OCI-LY7 (cell line): ENCODE data around the gene DUOXA2.

Source experiments
- CTCF ChIP-seq: fragments of 200-600 bp; sonication (generic); conservative IDR thresholded peaks from 2 replicates; pipeline ENCODE4 v1.5.1; 2014; ENCODE audit warnings: mild to moderate bottlenecking, antibody characterized with exemption, low read length, moderate library complexity, mixed read lengths
- EZH2phosphoT487 ChIP-seq: fragments of 200-600 bp; sonication (generic); IDR thresholded peaks from 2 replicates; pipeline ENCODE4 v1.6.1; 2018; ENCODE audit warnings: low read depth, borderline replicate concordance, mild to moderate bottlenecking, mixed run types, antibody characterized with exemption, low read length, moderate library complexity, mixed read lengths

- TF ChIP-seq CTCF (no peak), EZH2phosphoT487 (no peak)
Measured at GRCh38 chr15:45105586-45105985, 8.5 kb upstream of the DUOXA2 start.
